ENCODE data around the gene PRR20A. TPM values are rescaled to one million over a fixed set of nuclear protein-coding genes. Genes with fewer than 3 reads are reported as not detected.

Gene PRR20A
- total and polyA plus RNA-seq, 2 of the 4 experiments (the other 2 are of a cell fraction), result not detected

- H4K20me1 ChIP-seq (ENCODE audit: insufficient read depth, low read length), result no peaks in the 10 kb centered on the region
- intact Hi-C loops (cut with micrococcal nuclease), result no loop called here
- no peak overlapping the region for H2BK15ac ChIP-seq (ENCODE audit: low read depth, low read length)
- H3K9ac ChIP-seq (ENCODE audit: low read depth, low read length), result no peak overlapping the region
- no peak overlapping the region for H4K5ac ChIP-seq (ENCODE audit: low read depth, low read length)
- DNase-seq (no peak), ATAC-seq (ENCODE audit: low read depth) (no peak)
- H2BK20ac ChIP-seq (ENCODE audit: low read depth, low read length), result no peak overlapping the region
- no peak overlapping the region for H3K23ac ChIP-seq (ENCODE audit: low read depth, low read length)
- in situ Hi-C loops (cut with MboI; ENCODE audit: low sequenced_read_pairs), result no loop called here
- H4K8ac ChIP-seq (ENCODE audit: low read depth in 2 of 2, low read length in 2 of 2), result no peak overlapping the region
- no peaks in the 10 kb centered on the region for H3K36me3 ChIP-seq (ENCODE audit: control insufficient read depth, insufficient read depth, low read length)
- H2AK9ac ChIP-seq (replicated peaks; ENCODE audit: low read depth, low read length, poor library complexity), result no peak overlapping the region
- H3K79me1 ChIP-seq (ENCODE audit: low read depth in 1 of 2, low read length in 2 of 2), result no peaks in the 10 kb centered on the region
- no TSS peak for BruUV-seq (replicated peaks)
- no peak overlapping the region for H4K91ac ChIP-seq (ENCODE audit: insufficient read depth, low read depth, low read length)
- H2BK5ac ChIP-seq (ENCODE audit: low read depth, low read length, poor library complexity, severe bottlenecking), result no peak overlapping the region
- dilution Hi-C loops (cut with HindIII; ENCODE audit: low sequenced_read_pairs, unreplicated experiment), result no loop called here
- POLR2A ChIA-PET (ENCODE audit: unreplicated experiment), result no interaction called here
- H3K4ac ChIP-seq (ENCODE audit: low read depth, low read length), result no peak overlapping the region
- WGBS, 2 experiments (ENCODE audit: extremely low coverage in 2 of 2, insufficient read length in 1 of 2), result no CpG with 5 or more reads among the region's 6 CpGs
- TF ChIP-seq MXI1 (IDR thresholded peaks at IDR 0.05; ENCODE audit: borderline replicate concordance, low read depth, low read length) (no peak), CEBPB (IDR thresholded peaks at IDR 0.05; ENCODE audit: low read depth, low read length) (no peak), RFX5 (IDR thresholded peaks at IDR 0.05; ENCODE audit: low read depth, low read length) (no peak), NFE2L2 (IDR thresholded peaks at IDR 0.05; ENCODE audit: low read depth, low read length) (no peak), FOS (IDR thresholded peaks at IDR 0.05; ENCODE audit: low read depth, low read length) (no peak), CTCF (conservative IDR thresholded peaks at IDR 0.05; ENCODE audit: low read depth, low read length) (no peak), CHD1 (IDR thresholded peaks at IDR 0.05; ENCODE audit: low read depth, low read length) (no peak), BHLHE40 (IDR thresholded peaks at IDR 0.05; ENCODE audit: low read depth, low read length) (no peak), SMC3 (IDR thresholded peaks at IDR 0.05; ENCODE audit: low read depth, low read length) (no peak), RAD21 (IDR thresholded peaks at IDR 0.05; ENCODE audit: low read length) (no peak), RCOR1 (IDR thresholded peaks at IDR 0.05; ENCODE audit: insufficient replicate concordance, low read length) (no peak), USF2 (IDR thresholded peaks at IDR 0.05; ENCODE audit: low read depth, low read length) (no peak), MAZ (IDR thresholded peaks at IDR 0.05; ENCODE audit: borderline replicate concordance, low read depth, low read length) (no peak), ELK1 (IDR thresholded peaks at IDR 0.05; ENCODE audit: borderline replicate concordance, low read depth, low read length) (no peak), POLR2A (IDR thresholded peaks at IDR 0.05; ENCODE audit: low read depth, low read length) (no peak), MAFK (IDR thresholded peaks at IDR 0.05; ENCODE audit: low read depth, low read length) (no peak)
- H3K14ac ChIP-seq (replicated peaks; ENCODE audit: low read depth, low read length), result no peak overlapping the region
- H3K56ac ChIP-seq (ENCODE audit: extremely low read depth, insufficient read depth, low read length), result no peak overlapping the region
- H3K9me1 ChIP-seq (ENCODE audit: insufficient read depth, low read length), result no peaks in the 10 kb centered on the region
- H3K4me1 ChIP-seq (ENCODE audit: control insufficient read depth, insufficient read depth, low read length), result no peaks in the 10 kb centered on the region
- no peak overlapping the region for H2BK120ac ChIP-seq (ENCODE audit: low read depth, low read length)
- H3K9me3 ChIP-seq (ENCODE audit: control insufficient read depth, insufficient read depth, low read length), result peaks cover 6% of the 10 kb centered on the region; the same call in 1 of the 2 replicates
- H2AFZ ChIP-seq (replicated peaks; ENCODE audit: low read length, poor library complexity), result no peak overlapping the region
- H3K4me3 ChIP-seq (ENCODE audit: insufficient read depth, low read depth, low read length), result no peak overlapping the region
- H2AK5ac ChIP-seq (ENCODE audit: low read depth, low read length), result no peak overlapping the region
- H3K27ac ChIP-seq (ENCODE audit: insufficient read depth, low read length), result no peak overlapping the region
- no peaks in the 10 kb centered on the region for H3K27me3 ChIP-seq (ENCODE audit: control insufficient read depth, insufficient read depth, low read length)
- no peak overlapping the region for H3K18ac ChIP-seq (ENCODE audit: low read depth, low read length)
- CTCF ChIA-PET, result no interaction called here
- H3K4me2 ChIP-seq (ENCODE audit: low read depth, low read length), result no peak overlapping the region
Measured at GRCh38 chr13:57128909-57129308, 11.8 kb upstream of the PRR20A start.

All from IMR-90 (cell line).